Osteocyte (in vitro differentiated cells): ENCODE measurements around the gene ZNF229. TPM values are rescaled to one million over a fixed set of nuclear protein-coding genes. Genes with fewer than 3 reads are reported as not detected.

ENCODE experiments used
- DNase-seq: peaks from one replicate; pipeline ENCODE4 v3.0.0; 2021; ENCODE audit warnings: mixed read lengths; ENCODE audit not compliant: unreplicated experiment; ENCODE audit errors: extremely low spot score
- H3K27ac Mint-ChIP-seq: one replicate; pipeline ENCODE4 v1.8.0; 2021; ENCODE audit warnings: mild to moderate bottlenecking, mixed read lengths; ENCODE audit not compliant: unreplicated experiment
- H3K27me3 Mint-ChIP-seq: one replicate; pipeline ENCODE4 v1.8.0; 2021; ENCODE audit warnings: mixed read lengths; ENCODE audit not compliant: unreplicated experiment
- H3K36me3 Mint-ChIP-seq: one replicate; pipeline ENCODE4 v1.8.0; 2021; ENCODE audit warnings: mixed read lengths; ENCODE audit not compliant: unreplicated experiment
- H3K4me1 Mint-ChIP-seq: one replicate; pipeline ENCODE4 v1.8.0; 2021; ENCODE audit warnings: mixed read lengths; ENCODE audit not compliant: unreplicated experiment
- H3K4me3 Mint-ChIP-seq: one replicate; pipeline ENCODE4 v1.8.0; 2021; ENCODE audit warnings: mild to moderate bottlenecking, moderate library complexity, mixed read lengths; ENCODE audit not compliant: unreplicated experiment
- H3K9me3 Mint-ChIP-seq: one replicate; pipeline ENCODE4 v1.8.0; 2021; ENCODE audit warnings: mixed read lengths; ENCODE audit not compliant: unreplicated experiment
- total RNA-seq: library from RNA; stranded (reverse); gene quantifications from 2 replicates; pipeline ENCODE4 v1.2.1, GENCODE V29; 2021
- TF ChIP-seq, protein P1 (sequence below): fragments of 200-600 bp; sonication (generic); IDR thresholded peaks from 2 replicates; pipeline ENCODE4 v1.5.0; 2021; ENCODE audit warnings: antibody characterized with exemption, mild to moderate bottlenecking, moderate library complexity

Gene ZNF229
- total RNA-seq, 1 donor from 2014 or later, result 4.8 TPM

DNA sequence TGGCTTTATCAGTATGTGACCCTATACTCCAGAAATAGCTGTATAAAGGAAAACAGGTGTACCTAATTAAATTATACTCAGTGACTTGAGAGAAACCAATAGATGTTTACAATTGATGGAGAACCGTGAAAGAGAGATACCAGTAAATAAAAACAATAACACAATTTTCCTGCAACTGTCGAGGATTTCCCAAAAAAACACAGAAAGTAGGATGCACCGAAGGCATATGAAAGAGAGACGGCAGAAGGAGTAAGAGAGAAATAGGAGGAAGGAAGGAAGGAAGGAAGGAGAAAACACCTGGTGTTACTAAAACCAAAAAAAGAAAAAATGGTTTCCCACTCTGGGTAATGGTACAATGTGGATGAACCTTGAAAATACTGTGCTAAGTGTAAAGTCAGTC lies 6.8 kb upstream of the ZNF229 start:
- Mint-ChIP-seq H3K27ac (no peak overlapping the region), H3K4me1 (no peaks in the 10 kb centered on the region), H3K4me3 (no peak overlapping the region), H3K27me3 (no peaks in the 10 kb centered on the region), H3K9me3 (peaks cover 50% of the 10 kb centered on the region), H3K36me3 (no peaks in the 10 kb centered on the region)
- no peak for DNase-seq
- TF ChIP-seq, protein P1, sequence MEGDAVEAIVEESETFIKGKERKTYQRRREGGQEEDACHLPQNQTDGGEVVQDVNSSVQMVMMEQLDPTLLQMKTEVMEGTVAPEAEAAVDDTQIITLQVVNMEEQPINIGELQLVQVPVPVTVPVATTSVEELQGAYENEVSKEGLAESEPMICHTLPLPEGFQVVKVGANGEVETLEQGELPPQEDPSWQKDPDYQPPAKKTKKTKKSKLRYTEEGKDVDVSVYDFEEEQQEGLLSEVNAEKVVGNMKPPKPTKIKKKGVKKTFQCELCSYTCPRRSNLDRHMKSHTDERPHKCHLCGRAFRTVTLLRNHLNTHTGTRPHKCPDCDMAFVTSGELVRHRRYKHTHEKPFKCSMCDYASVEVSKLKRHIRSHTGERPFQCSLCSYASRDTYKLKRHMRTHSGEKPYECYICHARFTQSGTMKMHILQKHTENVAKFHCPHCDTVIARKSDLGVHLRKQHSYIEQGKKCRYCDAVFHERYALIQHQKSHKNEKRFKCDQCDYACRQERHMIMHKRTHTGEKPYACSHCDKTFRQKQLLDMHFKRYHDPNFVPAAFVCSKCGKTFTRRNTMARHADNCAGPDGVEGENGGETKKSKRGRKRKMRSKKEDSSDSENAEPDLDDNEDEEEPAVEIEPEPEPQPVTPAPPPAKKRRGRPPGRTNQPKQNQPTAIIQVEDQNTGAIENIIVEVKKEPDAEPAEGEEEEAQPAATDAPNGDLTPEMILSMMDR, result no peak

DNA sequence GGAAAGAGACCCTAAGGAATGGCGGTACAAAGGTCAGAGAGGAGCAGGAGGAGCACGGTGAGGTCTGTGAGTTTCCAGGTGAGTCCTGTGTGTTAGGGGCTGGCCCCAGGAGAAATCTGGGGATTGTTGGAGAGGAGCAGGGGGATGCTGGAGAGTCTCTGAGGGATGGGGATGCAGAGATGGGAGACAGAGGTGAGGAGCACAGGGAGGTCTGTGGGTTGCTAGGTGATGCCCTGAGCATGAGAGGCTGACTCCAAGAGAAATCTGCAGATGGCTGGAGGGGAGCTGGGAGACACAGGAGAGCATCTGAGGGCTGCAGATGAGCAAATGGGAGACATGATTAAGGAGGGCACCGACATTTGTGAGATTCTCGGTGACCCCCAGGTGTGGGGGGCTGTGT lies 4.1 kb upstream of the ZNF229 start:
- DNase-seq, result no peak
- TF ChIP-seq, protein P1, result no peak
- peaks cover 5% of the 10 kb centered on the region for H3K4me1 Mint-ChIP-seq
- no peak overlapping the region for H3K27ac Mint-ChIP-seq
- H3K36me3 Mint-ChIP-seq, result peaks cover 9% of the 10 kb centered on the region
- no peak overlapping the region for H3K4me3 Mint-ChIP-seq
- H3K27me3 Mint-ChIP-seq, result no peaks in the 10 kb centered on the region
- H3K9me3 Mint-ChIP-seq, result peaks cover 52% of the 10 kb centered on the region

DNA sequence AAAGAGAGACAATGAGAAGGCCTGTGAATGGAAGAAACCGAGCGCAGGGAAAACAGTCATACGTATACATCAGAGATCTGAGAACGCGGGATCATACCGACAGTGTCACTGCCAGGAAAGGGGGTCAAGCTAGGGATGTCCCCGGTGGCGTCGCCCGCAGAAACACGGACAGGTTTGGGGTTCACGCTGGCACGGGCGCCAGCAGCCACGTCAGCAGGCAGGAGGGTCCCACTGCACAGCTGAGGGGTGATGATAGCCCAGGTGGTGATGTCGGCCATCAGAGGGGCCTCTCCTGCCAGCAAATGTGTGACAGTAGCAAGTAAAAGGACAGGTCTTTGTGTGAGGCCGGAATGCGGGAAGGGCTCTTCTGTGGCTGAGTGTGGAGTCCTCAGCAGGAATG lies 3.4 kb upstream of the ZNF229 start:
- Mint-ChIP-seq H3K36me3 (peaks cover 9% of the 10 kb centered on the region), H3K9me3 (peaks cover 54% of the 10 kb centered on the region), H3K4me3 (no peak overlapping the region), H3K27ac (no peak overlapping the region), H3K27me3 (no peaks in the 10 kb centered on the region), H3K4me1 (peaks cover 5% of the 10 kb centered on the region)
- TF ChIP-seq, protein P1, result no peak
- no peak for DNase-seq

DNA sequence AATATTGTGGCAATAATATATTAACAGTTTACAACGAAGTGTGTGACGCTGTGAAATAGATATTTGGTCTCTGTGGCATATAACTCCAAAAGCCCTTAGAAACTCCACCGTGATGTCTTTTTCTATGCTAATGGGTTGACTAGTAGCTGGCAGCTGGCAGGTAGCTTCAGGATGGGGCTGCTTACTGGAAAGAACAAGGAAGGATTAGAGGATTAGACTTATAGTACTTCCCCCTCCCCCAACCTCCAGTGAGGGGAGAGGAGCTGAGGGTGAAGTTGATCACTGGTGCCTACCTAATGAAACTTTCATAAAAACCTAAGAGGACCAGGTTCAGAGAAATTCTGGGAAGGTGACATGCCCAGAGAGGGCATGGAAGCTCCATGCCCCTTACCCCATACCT lies 9.8 kb downstream of the ZNF229 start:
- Mint-ChIP-seq H3K27ac (no peak overlapping the region), H3K36me3 (peaks cover 30% of the 10 kb centered on the region), H3K4me3 (no peak overlapping the region), H3K4me1 (no peaks in the 10 kb centered on the region), H3K9me3 (peaks cover 40% of the 10 kb centered on the region), H3K27me3 (no peaks in the 10 kb centered on the region)
- no peak for DNase-seq
- TF ChIP-seq, protein P1, result no peak

DNA sequence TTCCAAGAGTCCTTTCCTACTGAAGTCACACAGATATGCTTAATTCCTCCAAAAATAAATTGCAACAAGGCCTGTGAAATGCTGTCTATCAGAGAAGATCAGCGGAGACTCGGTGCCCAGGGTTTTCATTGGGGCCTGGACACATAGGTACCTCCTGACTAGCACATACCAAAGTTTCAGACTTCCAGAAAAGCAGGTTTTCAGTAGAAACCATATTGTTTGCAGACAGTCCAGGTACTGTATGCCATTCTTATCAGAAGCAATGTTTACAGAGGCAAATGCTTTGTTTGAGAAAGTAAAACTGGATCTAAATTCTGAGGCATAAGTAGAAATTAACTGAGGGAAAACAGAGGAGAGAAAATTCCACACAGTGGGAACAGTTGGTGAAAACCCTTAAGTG lies 12.8 kb downstream of the ZNF229 start:
- H3K4me1 Mint-ChIP-seq, result no peaks in the 10 kb centered on the region
- no peak overlapping the region for H3K27ac Mint-ChIP-seq
- TF ChIP-seq, protein P1, result no peak
- H3K4me3 Mint-ChIP-seq, result no peak overlapping the region
- peaks cover 46% of the 10 kb centered on the region for H3K36me3 Mint-ChIP-seq
- H3K27me3 Mint-ChIP-seq, result no peaks in the 10 kb centered on the region
- H3K9me3 Mint-ChIP-seq, result peaks cover 46% of the 10 kb centered on the region
- no peak for DNase-seq
